Stimulated activated CD4-positive, alpha-beta T cell treated with anti-CD3 and anti-CD28 coated beads, TNF-alpha, amount 100 ng/mL, for 24 hours (primary cell): ENCODE results near the gene ERGIC1.

Experiments used
- DNase-seq, 3 experiments: peaks; one replicate each; pipeline ENCODE4 v3.0.0-alpha.2; 2020; ENCODE audit warnings: low read depth in 3 of 3

ERGIC1 gene

DNA sequence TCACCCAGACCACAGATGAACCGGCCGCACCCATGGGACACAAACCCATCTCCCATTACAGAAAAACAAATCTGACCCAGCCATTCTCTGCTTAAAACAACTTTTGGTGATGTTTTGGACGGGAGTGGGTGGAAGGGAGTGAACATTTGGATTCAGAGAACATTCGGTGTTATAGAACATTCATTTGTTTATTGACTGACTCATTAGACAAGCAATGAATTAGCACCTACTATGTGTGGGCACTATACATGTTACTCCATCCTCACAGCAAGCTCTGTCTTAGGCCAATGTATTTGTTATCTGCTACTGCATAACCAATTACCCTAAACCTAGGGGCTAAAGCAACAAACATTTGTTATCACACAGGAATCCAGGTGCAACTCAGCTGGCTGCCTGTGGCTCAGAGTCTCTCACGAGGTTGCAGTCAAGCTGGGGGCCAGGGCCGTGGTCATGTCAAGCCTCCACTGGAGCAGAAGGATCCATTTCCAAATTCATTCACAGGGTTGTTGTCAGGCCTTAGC, 5.1 kb upstream of the ERGIC1 start:
- DNase-seq: no peak

DNA sequence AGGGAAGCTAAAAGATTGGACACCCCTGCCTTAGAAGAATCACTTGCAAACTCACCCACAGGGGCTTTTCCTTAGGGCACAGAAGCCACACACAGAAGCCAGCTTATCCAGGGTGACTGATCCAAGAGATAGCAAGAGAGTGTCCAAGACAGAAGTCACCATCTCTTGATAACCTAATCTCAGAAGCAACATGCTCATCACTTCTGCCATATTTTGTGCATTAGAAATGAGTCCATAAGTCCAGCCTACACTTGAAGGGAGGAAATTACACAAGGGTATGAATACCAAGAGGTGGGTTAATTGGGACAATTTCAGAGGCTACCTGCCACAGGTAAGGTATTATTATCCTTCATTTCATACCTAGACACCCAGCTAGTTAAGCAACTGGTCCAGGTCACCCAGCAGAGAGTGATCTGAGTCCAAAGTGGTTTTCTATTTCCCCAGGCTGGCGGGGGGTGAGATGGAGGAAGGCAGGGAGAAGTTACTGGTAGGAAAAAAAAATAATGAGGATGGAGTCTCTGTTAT, 3.7 kb upstream of the ERGIC1 start:
- DNase-seq: no peak

DNA sequence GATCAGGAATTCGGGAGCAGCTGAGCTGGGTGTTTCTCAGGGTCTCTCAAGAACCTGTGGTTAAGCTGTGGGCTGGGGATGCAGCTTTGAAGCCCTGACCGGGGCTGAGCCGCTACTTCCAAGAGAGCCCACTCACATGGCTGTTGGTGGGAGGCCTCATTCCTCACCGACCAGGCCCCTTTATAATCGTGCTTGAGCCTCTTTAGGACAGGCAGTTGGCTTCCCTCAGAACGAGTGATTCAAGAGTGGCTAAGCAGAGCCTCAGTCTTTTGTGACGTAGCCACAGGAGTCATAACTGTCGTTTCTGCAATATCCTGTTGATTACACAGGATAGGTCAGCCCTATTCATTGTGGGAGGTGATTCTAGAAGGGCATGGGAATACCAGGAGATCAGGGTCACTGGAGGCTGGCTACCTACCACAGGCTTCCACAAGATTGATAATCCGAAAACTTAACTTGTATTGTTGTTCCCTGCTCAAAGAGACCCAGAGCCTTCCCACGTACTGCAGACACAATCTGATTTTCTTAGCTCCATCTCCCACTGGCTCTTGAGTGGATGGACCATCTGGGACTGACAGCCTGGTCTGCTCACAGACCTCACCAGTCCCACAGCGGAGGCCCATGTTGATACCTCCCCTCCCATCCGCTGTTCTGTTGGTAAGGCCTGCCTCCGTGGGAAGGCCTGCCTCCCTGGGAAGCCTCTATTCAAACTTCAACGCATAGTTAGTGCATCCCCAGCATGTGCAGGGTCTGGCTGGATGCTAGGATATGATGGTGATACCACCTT, 3.0 kb upstream of the ERGIC1 start:
- DNase-seq: no peak

DNA sequence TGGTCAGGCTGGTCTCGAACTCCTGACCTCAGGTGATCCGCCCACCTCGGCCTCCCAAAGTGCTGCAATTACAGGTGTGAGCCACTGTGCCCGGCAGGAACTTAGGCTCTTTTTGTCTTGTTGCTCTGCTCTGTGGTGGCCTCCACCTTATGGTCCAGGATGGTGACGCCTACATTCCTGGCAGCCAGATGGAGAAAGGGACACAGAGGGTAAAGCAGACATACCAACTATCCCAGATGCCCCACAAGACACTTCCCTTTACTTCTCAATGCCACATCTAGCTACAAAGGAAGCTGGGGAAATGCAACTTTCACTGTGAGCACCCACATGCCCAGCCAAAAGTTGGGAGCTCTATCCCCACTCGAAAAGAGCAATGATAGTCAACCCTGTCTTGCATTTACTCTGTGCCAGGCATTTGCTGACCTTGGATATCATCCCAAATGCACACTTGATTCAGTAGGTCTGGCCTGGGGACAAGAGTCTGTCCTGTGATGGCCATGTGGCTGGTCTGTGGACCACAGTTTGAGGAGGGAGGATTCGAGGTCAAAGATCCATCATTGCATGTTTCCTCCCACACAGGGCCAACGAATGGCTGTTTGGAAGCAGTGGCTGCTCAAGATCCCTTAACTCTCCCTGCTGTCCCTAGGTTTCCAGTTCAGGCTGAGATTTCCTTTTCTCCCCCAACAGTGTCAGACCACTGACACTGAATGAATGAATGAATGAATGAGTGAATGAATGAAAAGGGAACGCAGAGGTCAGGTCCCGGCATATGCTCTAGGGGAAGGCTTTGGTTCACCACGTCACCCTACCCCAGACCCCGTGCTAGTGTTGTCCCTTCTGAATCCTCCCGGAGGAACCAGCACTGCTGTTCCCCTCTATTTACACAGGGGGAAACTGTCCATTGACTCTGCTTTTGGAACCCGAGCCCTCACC, 1.4 kb upstream of the ERGIC1 start:
- DNase-seq: no peak

DNA sequence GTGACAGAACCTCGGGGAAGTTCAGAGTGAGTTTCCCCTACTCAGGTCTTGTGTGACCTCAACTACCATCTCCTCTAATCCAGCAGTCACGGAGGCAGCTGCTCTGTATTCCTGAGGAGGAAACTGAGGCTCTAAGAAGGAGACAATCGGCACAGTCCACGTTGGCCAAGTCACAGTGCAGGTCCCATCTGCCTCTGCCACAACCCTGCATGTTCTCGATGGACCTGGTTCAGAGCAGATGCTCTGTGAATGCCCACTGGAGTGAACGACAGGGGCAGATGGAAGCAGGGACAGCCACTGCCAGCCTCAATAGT, 722 bp upstream of the ERGIC1 start:
- DNase-seq: no peak

DNA sequence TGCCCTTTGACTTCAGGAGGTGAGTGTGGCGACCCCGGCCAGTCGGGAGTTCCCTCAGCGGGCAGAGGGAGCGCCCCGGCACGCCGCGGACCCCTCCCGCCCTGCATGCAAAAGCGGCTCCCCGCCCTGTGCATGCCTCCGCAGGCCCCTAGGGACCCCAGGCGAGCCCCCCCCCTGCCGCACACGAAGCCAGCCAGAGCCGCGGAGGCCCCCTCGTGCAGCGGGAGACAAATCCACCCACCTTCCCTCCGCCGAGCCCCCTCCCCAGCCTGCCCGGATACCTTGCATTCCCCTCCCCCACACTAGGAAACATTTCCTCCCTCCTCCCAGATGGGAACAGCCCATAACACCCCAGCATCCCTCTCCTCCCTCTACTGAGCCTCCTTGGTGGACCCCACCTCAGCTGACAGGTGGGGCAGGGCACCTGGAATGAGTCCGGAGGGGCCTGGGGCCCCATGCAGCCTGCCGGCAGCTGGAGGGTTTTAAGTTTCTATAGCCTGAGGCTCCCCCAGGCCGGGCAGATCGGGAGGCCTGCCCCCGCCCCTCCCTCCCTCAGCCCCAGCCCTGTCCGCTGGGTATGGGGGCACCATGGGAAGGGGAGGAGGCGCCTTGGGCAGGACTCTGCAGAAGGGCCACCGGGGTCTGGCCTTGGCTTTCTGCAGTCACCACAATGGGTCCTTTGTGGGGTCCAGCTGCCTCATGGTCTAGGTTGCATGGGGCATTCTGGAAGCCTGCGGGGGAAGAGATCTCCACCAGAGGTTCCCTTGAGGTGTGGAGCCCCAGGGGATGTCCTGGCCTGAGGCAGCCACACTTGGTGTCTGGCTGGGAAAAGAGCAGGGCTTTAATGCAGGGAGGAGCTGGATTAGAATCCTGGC, 601 bp downstream of the ERGIC1 start:
- DNase-seq: no peak

DNA sequence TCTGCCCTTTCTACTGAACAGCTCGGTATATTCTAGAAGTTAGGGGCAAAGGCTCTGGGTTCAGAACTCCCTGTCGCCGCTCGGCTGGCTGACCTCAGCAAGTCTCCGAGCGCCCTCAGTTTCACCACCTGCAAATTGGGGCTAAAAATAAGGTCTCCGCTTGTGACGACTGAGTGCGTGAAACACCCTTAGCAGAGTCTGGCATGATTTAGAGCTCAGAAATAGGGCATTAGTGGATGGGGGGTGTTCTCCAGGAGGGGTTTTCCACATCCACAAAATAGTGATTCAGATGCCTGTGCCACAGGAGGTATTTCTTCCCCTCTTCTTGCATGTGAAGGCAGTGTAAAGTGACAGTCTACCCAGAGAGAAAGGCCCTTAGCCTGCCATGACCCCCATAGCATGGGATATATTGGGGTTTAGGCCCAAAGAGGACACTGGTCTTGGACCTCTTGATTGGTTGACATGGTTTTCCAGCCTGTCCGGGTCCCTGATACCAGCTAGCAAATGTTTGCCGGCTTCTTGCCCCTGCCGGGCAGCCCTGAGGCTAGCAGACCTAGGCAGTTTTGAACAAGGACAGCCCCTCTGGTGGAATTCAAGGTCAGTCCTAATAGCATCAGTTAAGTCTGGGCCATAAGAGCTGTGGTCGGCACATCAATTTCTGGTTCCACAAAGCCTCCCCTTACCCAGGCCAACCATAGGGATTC, 1.4 kb downstream of the ERGIC1 start:
- DNase-seq: no peak

DNA sequence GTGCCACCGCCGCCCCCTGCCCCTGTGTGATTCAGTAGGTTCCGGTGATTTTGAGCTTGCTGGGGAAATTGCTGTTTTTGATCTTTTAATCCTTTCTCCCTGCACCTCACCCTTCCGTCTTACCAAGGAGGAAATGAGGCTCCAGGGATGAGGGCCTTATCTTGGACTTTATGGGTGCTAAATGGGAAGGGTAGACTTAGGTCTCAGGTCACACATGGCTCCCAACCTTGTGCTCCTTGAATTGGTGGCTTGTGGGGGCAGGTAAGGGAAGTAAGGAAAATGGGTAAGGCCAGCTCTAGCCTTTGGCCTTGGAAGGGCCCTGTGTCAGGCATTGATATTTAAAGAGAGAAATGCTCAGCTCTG, 1.9 kb downstream of the ERGIC1 start:
- DNase-seq: no peak

DNA sequence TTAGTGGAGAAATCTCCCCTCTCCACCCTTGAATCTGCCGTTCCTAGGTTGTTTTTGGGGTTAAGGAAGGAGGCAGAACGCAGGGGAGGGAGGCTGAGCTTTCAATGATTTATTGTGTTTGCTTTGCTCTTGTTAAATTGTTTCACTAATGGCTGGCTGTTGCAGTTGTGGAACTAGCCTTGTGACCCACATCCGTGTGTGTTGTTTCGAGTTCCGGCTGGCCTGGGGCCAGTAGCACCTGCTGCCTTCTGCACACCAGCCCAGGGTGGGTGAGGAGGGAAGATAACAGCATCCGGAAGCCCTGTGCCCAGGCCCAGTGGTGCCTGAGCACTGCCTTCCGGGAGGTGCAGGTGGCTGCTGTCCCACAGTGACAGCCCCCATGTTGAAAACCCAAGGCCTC, 3.6 kb downstream of the ERGIC1 start:
- DNase-seq: peak in 1 of 3 experiments; percentile 19

DNA sequence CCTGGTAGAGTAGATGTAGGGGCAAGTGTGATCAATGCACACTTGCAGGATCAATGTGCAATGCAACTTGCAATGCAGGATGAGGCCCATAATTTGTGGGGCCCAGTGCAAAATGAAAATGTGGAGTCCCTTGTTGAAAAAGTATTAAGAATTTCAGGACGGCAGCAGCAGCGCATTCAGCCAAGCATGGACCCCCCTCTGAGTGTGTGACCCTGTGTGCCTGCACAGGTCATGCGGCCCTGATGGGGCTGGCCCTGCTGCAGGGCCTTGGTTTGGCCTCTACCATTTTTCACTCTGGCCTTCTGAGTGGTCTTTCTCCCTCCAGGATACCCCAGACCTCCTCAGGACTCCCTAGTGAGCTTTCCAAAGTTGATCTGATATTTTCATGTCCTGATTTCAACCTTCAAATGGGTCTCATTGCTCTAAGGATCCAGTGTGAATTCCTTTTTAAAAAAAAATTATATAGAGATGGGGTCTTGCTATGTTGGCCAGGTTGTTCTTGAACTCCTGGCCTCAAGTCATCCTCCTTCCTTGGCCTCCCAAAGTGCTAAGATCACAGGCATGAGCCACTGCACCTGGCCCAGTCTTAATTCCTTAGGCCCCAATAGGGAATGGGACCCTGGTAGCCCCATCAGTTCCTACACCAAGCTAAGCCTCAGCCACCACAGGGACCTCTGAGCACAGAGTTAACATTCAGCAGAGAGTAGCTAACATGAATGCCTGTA, 4.3 kb downstream of the ERGIC1 start:
- DNase-seq: no peak

DNA sequence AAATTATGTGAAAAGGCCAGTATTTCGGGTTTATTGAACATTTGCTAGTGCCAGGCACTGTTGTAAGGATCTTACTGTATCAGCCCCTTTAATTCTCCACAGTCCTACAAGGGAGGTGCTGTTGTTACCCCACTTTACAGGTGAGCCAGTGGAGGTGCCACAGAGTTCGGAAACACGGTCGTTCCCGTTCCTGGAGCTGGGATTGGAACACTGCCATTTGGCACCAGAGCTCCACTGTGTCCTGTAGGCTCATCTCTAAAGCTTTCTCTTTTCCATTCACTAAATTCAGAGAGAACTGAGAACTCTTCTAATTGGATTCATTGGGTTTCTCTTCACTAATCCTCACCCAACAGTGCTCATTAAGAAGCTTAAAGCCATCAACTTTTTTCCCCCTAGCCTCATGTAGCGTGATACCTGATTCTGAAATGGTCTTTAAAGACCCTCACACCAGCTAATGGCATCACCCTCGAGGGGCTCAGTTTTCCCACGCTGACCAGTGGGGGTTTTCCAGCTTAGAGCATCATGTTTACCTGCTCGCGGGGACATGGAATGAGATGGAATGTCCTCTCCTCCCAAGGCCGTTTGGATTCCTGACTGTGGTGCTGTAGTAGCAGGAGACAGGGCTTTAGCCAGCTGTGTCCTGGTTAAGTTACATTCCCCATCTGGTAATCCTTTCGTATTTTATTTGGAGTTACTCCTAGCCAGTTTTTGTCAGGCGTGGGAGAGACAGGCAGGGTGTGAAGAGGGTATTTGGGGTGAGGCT, 5.8 kb downstream of the ERGIC1 start:
- no peak for DNase-seq

DNA sequence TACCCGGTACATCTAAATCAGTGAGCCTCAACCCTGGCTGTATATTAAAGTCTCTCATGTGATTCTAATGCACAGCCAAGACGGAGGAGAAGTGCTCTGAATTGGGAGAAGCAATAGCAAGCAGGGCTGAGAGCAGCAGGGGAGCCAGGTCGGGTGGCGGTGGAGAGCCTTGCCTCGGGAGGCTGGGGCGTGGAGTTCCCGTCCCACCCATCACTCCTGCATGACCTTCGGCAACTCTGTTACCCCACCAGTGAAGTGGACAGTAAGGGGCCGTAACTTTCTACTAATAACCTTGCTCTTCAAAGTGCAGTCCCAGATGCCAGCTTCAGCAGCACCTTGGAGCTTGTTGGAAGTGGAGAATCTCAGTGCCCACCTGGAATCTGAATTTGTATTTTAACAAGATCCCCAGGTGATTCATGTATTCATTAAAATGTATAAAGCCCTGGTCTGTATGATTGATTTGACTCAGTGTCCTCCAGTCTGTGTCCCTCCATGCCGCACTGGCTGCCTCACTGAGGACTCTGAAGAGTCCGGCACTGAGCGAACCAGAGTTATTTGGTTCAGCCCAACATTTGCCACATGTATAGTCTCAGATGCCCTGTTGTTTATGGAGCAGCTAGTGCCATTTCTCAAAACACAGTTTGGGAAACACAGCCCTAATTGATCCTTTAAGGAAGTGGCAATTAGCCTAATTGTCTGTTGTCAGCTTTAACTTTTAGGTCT, 6.5 kb downstream of the ERGIC1 start:
- no peak for DNase-seq

DNA sequence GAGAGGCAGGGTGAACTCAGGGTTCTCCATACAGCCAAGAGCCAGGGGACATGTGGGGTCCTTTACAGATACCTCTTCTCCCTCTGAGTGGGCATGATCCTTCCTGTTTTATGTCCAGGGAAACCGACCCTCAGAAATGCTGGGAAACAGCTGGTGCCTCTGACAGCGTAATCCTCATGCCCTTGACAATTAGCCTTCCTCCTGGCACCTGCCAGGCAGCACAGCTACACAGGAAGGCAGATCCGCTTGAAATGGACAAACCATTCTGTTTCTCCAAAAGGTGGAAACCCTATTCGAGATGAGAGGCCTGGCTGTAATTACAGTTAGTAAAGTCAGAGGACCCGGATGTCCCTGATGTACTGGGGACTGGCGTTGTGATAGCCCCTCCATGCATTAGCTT, 7.2 kb downstream of the ERGIC1 start:
- DNase-seq: no peak

DNA sequence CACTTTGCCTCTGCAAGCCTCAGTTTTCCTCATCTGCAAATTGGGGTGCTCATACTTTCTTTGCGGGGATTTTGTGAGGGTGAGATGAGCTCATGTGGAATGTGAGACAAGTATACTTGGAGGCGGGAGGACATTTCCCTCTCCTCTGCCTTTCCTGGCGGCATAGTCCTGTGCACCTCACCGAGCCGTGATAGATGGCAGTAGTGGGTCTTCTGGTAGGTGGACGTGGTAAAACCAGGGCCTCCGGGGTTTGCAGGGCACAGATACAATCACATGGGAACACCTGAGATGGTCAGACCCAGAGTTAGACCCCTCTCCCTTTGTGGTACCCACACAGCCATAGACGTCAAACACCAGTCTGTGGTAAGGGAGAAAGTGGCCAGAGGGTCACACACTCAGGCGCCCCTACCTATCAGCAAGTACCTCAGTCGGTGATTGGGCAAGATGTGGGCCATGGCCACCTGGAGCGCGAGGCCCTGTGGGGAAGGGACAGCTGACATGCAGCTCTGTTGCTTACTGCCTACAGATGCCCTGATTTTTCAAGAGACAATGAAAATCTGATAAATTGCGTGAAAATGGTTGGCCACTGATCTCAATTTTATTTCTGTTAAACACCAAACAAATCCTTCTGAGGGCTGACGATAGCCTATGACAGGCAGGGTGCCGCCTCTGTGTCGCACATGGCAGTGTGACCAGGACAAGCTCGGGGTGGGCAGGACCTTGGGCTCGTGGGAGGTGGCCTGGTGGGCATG, 9.9 kb downstream of the ERGIC1 start:
- no peak for DNase-seq

DNA sequence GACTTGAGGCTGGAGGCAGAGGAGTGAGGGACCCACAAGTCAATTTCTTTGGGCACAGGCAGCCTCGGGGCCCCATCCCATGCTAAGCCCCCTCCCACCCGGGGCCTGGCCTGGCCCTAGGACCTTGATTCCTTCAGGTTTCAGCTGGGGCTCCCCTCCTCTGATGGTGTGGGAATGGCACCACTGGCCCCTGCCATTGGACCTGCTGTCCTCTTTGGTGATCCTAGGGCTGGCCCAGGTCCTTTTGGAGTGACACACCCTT, 10.5 kb downstream of the ERGIC1 start:
- DNase-seq: no peak

DNA sequence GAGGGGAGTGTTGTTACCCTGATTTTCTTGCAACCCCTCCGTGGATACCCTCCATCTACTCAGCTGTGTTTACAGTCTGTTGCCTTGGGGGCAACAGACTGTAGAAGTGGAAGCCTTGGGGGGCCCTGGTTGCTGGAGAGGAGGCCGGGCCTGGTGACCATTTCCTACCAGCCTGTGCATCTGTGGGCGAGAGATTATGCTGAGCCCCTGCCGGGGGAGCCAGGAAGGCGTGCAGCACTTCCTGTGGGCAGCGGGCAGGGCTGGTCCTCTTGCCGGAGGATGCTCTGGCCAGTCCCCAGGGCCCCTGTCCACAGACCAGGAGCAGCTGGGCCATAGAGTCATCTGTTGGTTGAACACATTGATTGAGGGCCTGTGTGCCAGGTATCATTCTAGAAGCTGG, 11.1 kb downstream of the ERGIC1 start:
- no peak for DNase-seq

DNA sequence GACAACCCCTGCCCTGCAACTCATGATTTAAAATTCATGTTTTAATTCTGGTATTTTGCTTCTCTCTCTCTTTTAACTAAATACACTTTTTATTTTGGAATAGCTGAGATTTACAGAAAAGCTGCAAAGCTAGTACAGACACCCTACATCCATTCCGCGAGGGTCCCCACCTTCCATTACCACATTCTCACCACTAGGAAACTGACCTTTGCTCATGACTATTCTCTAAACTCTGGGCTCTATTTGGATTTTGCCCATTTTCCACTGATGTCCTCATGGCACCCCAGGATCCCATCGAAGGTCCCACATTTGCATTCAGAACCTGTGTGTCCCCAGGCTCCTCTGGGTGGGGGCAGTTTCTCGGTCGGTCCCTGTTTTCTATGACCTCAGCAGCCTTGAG, 11.5 kb downstream of the ERGIC1 start:
- DNase-seq: no peak

DNA sequence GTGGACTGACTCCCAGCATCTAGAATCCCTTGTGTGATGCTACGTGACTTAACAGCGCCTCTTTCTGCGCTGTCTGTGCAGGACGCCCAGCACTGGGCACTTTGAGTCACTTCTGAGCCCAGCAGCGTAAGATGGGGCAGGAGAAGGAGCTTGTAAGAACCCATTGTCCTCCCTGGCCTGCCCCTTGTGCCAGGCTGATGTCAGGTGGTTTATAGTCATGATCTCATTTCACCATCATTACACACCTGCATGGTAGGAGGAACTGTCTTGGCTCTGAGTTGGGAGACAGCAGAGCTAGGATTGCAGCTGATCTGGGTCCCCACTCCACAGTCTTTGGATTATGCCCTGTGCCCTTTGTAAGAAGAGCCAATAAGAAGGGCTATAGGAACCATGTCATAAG, 12.2 kb downstream of the ERGIC1 start:
- no peak for DNase-seq

DNA sequence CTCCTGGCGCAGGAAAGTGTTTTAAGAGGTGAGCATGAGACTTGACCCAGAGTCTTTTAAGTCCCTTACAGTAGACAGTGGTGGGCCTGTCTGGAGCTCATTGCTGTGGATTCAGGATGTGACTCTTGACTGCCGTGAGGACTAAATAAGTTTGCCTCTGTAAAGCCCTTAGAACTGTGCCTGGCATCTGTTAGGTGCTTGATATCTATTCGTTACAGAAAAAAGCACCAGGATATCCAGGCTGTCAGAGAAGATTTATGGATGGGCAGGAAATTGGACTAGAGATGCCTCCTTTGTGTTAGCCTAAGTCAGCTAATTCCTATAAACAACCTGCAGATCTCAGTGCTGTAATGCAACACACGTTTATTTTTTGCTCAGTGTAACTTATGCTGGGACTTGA, 12.6 kb downstream of the ERGIC1 start:
- DNase-seq: no peak
